K562 (cell line): Measurements from ENCODE around the gene NAA40. TPM values are rescaled to one million over a fixed set of nuclear protein-coding genes. Genes with fewer than 3 reads are reported as not detected.

Experiments used
- CC2D1A ChIP-seq: fragments of 450-650 bp; IDR thresholded peaks from 2 replicates; pipeline ENCODE4 v1.6.1; 2017; ENCODE audit warnings: mild to moderate bottlenecking
- CCNT2 ChIP-seq: IDR thresholded peaks from 2 replicates; pipeline ENCODE4 v1.6.1; 2011; ENCODE audit warnings: borderline replicate concordance, low read depth, mild to moderate bottlenecking, moderate library complexity, mixed read lengths, low read length; ENCODE audit not compliant: insufficient read length; ENCODE audit errors: extremely low read depth
- CHD1 ChIP-seq: fragments of 200-600 bp; sonication (generic); IDR thresholded peaks from one replicate; pipeline ENCODE4 v1.6.1; 2012; ENCODE audit warnings: mild to moderate bottlenecking, moderate library complexity, low read length, inconsistent platforms
- CLOCK ChIP-seq: fragments of 250-450 bp; sonication (Bioruptor Pico); IDR thresholded peaks from 2 replicates; pipeline ENCODE4 v1.4.0; 2020; ENCODE audit warnings: mild to moderate bottlenecking, moderate library complexity, borderline replicate concordance
- COPS2 ChIP-seq: fragments of 450-650 bp; conservative IDR thresholded peaks from 2 replicates; pipeline ENCODE4 v1.6.1; 2016; ENCODE audit warnings: mild to moderate bottlenecking, moderate library complexity
- E2F3 ChIP-seq: fragments of 250-450 bp; sonication (Bioruptor Pico); IDR thresholded peaks from 2 replicates; pipeline ENCODE4 v1.4.0; 2020; ENCODE audit warnings: mild to moderate bottlenecking
- GABPA ChIP-seq: fragments of 200-800 bp; sonication (Bioruptor generic); conservative IDR thresholded peaks from 2 replicates; pipeline ENCODE4 v1.6.1; 2016; ENCODE audit warnings: low read depth, missing genetic modification characterization, missing compliant biosample characterization
- GMEB1 ChIP-seq: fragments of 250-450 bp; sonication (Bioruptor Pico); IDR thresholded peaks from 2 replicates; pipeline ENCODE4 v1.4.0; 2020; ENCODE audit warnings: mild to moderate bottlenecking
- KDM5B ChIP-seq: fragments of 200-600 bp; sonication (generic); IDR thresholded peaks from 2 replicates; pipeline ENCODE4 v1.6.1; 2012; ENCODE audit warnings: low read depth, mild to moderate bottlenecking, moderate library complexity, low read length, control low read depth, inconsistent platforms; ENCODE audit not compliant: insufficient replicate concordance
- MED1 ChIP-seq: sonication (generic); formaldehyde crosslinking; IDR thresholded peaks from 2 replicates; pipeline ENCODE4 v1.8.1; 2023; ENCODE audit warnings: missing genetic modification reagents, borderline replicate concordance
- NEUROD1 ChIP-seq: fragments of 150-350 bp; IDR thresholded peaks from 2 replicates; pipeline ENCODE4 v1.6.1; 2014; ENCODE audit warnings: borderline replicate concordance, low read length, low read depth; ENCODE audit not compliant: partially characterized antibody
- NR1H2 ChIP-seq: sonication (generic); formaldehyde crosslinking; IDR thresholded peaks from 2 replicates; pipeline ENCODE4 v1.4.0; 2020; ENCODE audit warnings: mild to moderate bottlenecking, missing genetic modification reagents
- RBFOX2 ChIP-seq: fragments of 200-400 bp; formaldehyde crosslinking; IDR thresholded peaks from 2 replicates; pipeline ENCODE4 v1.6.1; 2017; ENCODE audit warnings: low read depth, mild to moderate bottlenecking, low read length, moderate library complexity
- STAT6 ChIP-seq: sonication (generic); formaldehyde crosslinking; IDR thresholded peaks from 2 replicates; pipeline ENCODE4 v1.8.1; 2023; ENCODE audit warnings: mild to moderate bottlenecking, missing genetic modification reagents
- TBP ChIP-seq: optimal IDR thresholded peaks from 2 replicates; pipeline ENCODE3; 2011; ENCODE audit warnings: low read depth, low read length, improper control_type of control experiment
- THAP7 ChIP-seq: fragments of 250-450 bp; sonication (Bioruptor Pico); IDR thresholded peaks from 2 replicates; pipeline ENCODE4 v1.5.0; 2021
- ZBTB17 ChIP-seq: fragments of 450-650 bp; formaldehyde crosslinking; IDR thresholded peaks from 2 replicates; pipeline ENCODE4 v1.4.0; 2020; ENCODE audit warnings: mild to moderate bottlenecking
- polyA plus RNA-seq, 8 experiments: library from polyadenylated mRNA; depleted of rRNA in 4 of 8; stranded (reverse) in 5 of 8; unstranded in 3 of 8; fragments of >200 nt; fragmentation: Nextera tagmentation in 2 of 8; fragmentation: Illumina TruSeq in 1 of 8; extraction: Ambion mirVana in 2 of 8; extraction: Trizol in 1 of 8; gene quantifications; 2 replicates each; pipeline versions ENCODE4 v1.2.1 to v1.2.3, GENCODE V29; 2011 to 2014; ENCODE audit warnings: inconsistent platforms in 1 of 8, missing spikeins in 1 of 8
- total RNA-seq, 7 experiments: library from RNA; depleted of rRNA in 6 of 7; stranded (reverse); fragments of >200 nt in 6 of 7; fragmentation: Illumina TruSeq in 2 of 7; extraction: Trizol in 2 of 7; gene quantifications; 2 replicates each; pipeline versions ENCODE4 v1.2.1 to v1.2.3, GENCODE V29; 2011 to 2021; ENCODE audit warnings: low replicate concordance in 1 of 7

Gene NAA40
- total and polyA plus RNA-seq, 9 of the 15 experiments (the other 6 are each of a cell fraction or from before 2014, with no cell fraction given) = 6.2 to 39.0 (median 23.1) TPM

GRCh38 chr11:63917692-63918506, 20.9 kb upstream of the NAA40 start (continued):
- TF ChIP-seq GABPA (tag) = no peak
- TF ChIP-seq KDM5B = no peak
- TF ChIP-seq ZBTB17 (CRISPR knock-in tag) = no peak
- TF ChIP-seq NEUROD1 = no peak
- TF ChIP-seq STAT6 (CRISPR knock-in tag) = no peak
- no peak for TF ChIP-seq THAP7 (CRISPR knock-in tag)
- no peak for TF ChIP-seq MED1 (CRISPR knock-in tag)
- peak; percentile 72 for TF ChIP-seq RBFOX2
- TF ChIP-seq CC2D1A = no peak
- no peak for TF ChIP-seq CLOCK
- TF ChIP-seq GMEB1 (CRISPR knock-in tag) = no peak
- no peak for TF ChIP-seq E2F3 (CRISPR knock-in tag)
- TF ChIP-seq COPS2 = no peak
- TF ChIP-seq NR1H2 (CRISPR knock-in tag) = no peak
- no peak for TF ChIP-seq TBP
- TF ChIP-seq CCNT2 = peak; percentile 67
- no peak for TF ChIP-seq CHD1
